Neuron (in vitro differentiated cells): ENCODE data around the gene ATXN2.
"Not testable (repeated sequence)": the region's sequence is repeated elsewhere in the genome, so short reads cannot be mapped to it uniquely, and the experiment has no call there.

ENCODE experiments used
- H2AFZ ChIP-seq: one replicate; pipeline ENCODE4 v1.6.1; 2013; ENCODE audit warnings: low read depth, mild to moderate bottlenecking, inconsistent platforms, low read length, moderate library complexity
- H3K27me3 ChIP-seq: one replicate; pipeline ENCODE4 v1.6.1; 2013; ENCODE audit warnings: low read length; ENCODE audit not compliant: insufficient read depth
- H3K36me3 ChIP-seq: one replicate; pipeline ENCODE4 v1.6.1; 2013; ENCODE audit warnings: low read length; ENCODE audit not compliant: insufficient read depth
- H3K4me1 ChIP-seq: one replicate; pipeline ENCODE4 v1.6.1; 2013; ENCODE audit warnings: low read length; ENCODE audit not compliant: insufficient read depth
- H3K4me3 ChIP-seq: 2 replicates; pipeline ENCODE4 v1.5.1; 2013; ENCODE audit warnings: mild to moderate bottlenecking, low read length, moderate library complexity
- H3K9me3 ChIP-seq: one replicate; pipeline ENCODE4 v1.6.1; 2013; ENCODE audit warnings: low read length

The ATXN2 gene

GRCh38 chr12:111617841-111618240 lies 18.7 kb upstream of the ATXN2 start:
- not testable (repeated sequence) for H2AFZ ChIP-seq, H3K4me3 ChIP-seq, H3K9me3 ChIP-seq, H3K4me1 ChIP-seq, H3K27me3 ChIP-seq, H3K36me3 ChIP-seq

- H3K4me3 ChIP-seq, result no peak overlapping the region
- no peaks in the 10 kb centered on the region for H3K9me3 ChIP-seq
- no peaks in the 10 kb centered on the region for H3K36me3 ChIP-seq
- H2AFZ ChIP-seq, result no peak overlapping the region
- H3K4me1 ChIP-seq, result no peaks in the 10 kb centered on the region
- no peaks in the 10 kb centered on the region for H3K27me3 ChIP-seq
Observed at GRCh38 chr12:111616177-111616623, 17.1 kb upstream of the ATXN2 start.

GRCh38 chr12:111607239-111607638 lies 8.1 kb upstream of the ATXN2 start:
- Histone ChIP-seq H3K36me3 (no peaks in the 10 kb centered on the region), H3K27me3 (no peaks in the 10 kb centered on the region), H2AFZ (peak overlapping the region; percentile 41), H3K9me3 (no peaks in the 10 kb centered on the region), H3K4me3 (no peak overlapping the region), H3K4me1 (peaks cover 14% of the 10 kb centered on the region)

GRCh38 chr12:111606767-111607230 lies 7.7 kb upstream of the ATXN2 start:
- Histone ChIP-seq H3K9me3 (no peaks in the 10 kb centered on the region), H3K36me3 (no peaks in the 10 kb centered on the region), H3K4me3 (no peak overlapping the region), H3K27me3 (no peaks in the 10 kb centered on the region), H3K4me1 (peaks cover 14% of the 10 kb centered on the region), H2AFZ (peak overlapping the region; percentile 41)

- H3K27me3 ChIP-seq, result no peaks in the 10 kb centered on the region
- peak overlapping the region; percentile 41 for H2AFZ ChIP-seq
- no peaks in the 10 kb centered on the region for H3K36me3 ChIP-seq
- H3K9me3 ChIP-seq, result no peaks in the 10 kb centered on the region
- H3K4me1 ChIP-seq, result peaks cover 14% of the 10 kb centered on the region
- no peak overlapping the region for H3K4me3 ChIP-seq
Observed at GRCh38 chr12:111605911-111606766, 7.0 kb upstream of the ATXN2 start.

- H3K9me3 ChIP-seq, H3K4me3 ChIP-seq, H3K36me3 ChIP-seq, H2AFZ ChIP-seq, H3K27me3 ChIP-seq: not testable (repeated sequence)
- H3K4me1 ChIP-seq, result peaks cover 22% of the 10 kb centered on the region
Observed at GRCh38 chr12:111602857-111603256, 3.7 kb upstream of the ATXN2 start.

GRCh38 chr12:111602348-111602747 lies 3.2 kb upstream of the ATXN2 start:
- Histone ChIP-seq H3K9me3 (no peaks in the 10 kb centered on the region), H2AFZ (no peak overlapping the region), H3K36me3 (no peaks in the 10 kb centered on the region), H3K27me3 (no peaks in the 10 kb centered on the region), H3K4me3 (no peak overlapping the region), H3K4me1 (peaks cover 18% of the 10 kb centered on the region)

GRCh38 chr12:111600986-111601385 lies 1.9 kb upstream of the ATXN2 start:
- H3K9me3 ChIP-seq, H2AFZ ChIP-seq: not testable (repeated sequence)

GRCh38 chr12:111600205-111600642 lies 1.1 kb upstream of the ATXN2 start:
- Histone ChIP-seq H3K27me3 (no peaks in the 10 kb centered on the region), H2AFZ (peak overlapping the region; percentile 24), H3K4me3 (peak overlapping the region; percentile 75), H3K9me3 (no peaks in the 10 kb centered on the region), H3K36me3 (no peaks in the 10 kb centered on the region), H3K4me1 (peaks cover 21% of the 10 kb centered on the region)

More at GRCh38 chr12:111600986-111601385, 1.9 kb upstream of the ATXN2 start:
- not testable (repeated sequence) for H3K4me3 ChIP-seq, H3K27me3 ChIP-seq, H3K36me3 ChIP-seq
- peaks cover 15% of the 10 kb centered on the region for H3K4me1 ChIP-seq

GRCh38 chr12:111599453-111600204 lies 514 bp upstream of the ATXN2 start:
- H3K27me3 ChIP-seq, result no peaks in the 10 kb centered on the region
- peak overlapping the region; percentile 24 for H2AFZ ChIP-seq
- H3K36me3 ChIP-seq, result no peaks in the 10 kb centered on the region
- peaks cover 24% of the 10 kb centered on the region for H3K4me1 ChIP-seq
- H3K9me3 ChIP-seq, result no peaks in the 10 kb centered on the region
- H3K4me3 ChIP-seq, result peak overlapping the region; percentile 75

- H2AFZ ChIP-seq, result peak overlapping the region; percentile 65
- no peaks in the 10 kb centered on the region for H3K9me3 ChIP-seq
- no peaks in the 10 kb centered on the region for H3K36me3 ChIP-seq
- peak overlapping the region; percentile 75 for H3K4me3 ChIP-seq
- peaks cover 27% of the 10 kb centered on the region for H3K4me1 ChIP-seq
- no peaks in the 10 kb centered on the region for H3K27me3 ChIP-seq
Observed at GRCh38 chr12:111597831-111598636, 1.1 kb downstream of the ATXN2 start.

GRCh38 chr12:111596985-111597830 lies 1.9 kb downstream of the ATXN2 start:
- H3K4me3 ChIP-seq, result peak overlapping the region; percentile 75
- H3K36me3 ChIP-seq, result no peaks in the 10 kb centered on the region
- no peak overlapping the region for H2AFZ ChIP-seq
- H3K27me3 ChIP-seq, result no peaks in the 10 kb centered on the region
- H3K4me1 ChIP-seq, result peaks cover 27% of the 10 kb centered on the region
- H3K9me3 ChIP-seq, result no peaks in the 10 kb centered on the region
